Kidney epithelial cell (primary cell): ENCODE results near the gene NRROS. TPM values are rescaled to one million over a fixed set of nuclear protein-coding genes. Genes with fewer than 3 reads are reported as not detected.
A peak's percentile ranks its signal among the peaks of the same experiment; 100 is the strongest.

ENCODE experiments used
- DNase-seq: peaks from one replicate; pipeline ENCODE4 v3.0.0-alpha.2; 2010; ENCODE audit warnings: low read depth
- H3K27me3 ChIP-seq: 2 replicates; pipeline ENCODE4 v1.6.0; 2011; ENCODE audit warnings: low read length; ENCODE audit not compliant: control insufficient read depth, insufficient read depth
- H3K36me3 ChIP-seq: 2 replicates; pipeline ENCODE4 v1.5.1; 2011; ENCODE audit warnings: low read length; ENCODE audit not compliant: control insufficient read depth, insufficient read depth
- H3K4me3 ChIP-seq: 2 replicates; pipeline ENCODE4 v1.5.1; 2011; ENCODE audit warnings: low read depth, mild to moderate bottlenecking, control low read depth, low read length
- CTCF ChIP-seq: IDR thresholded peaks from 2 replicates; pipeline ENCODE4 v1.5.1; 2011; ENCODE audit warnings: mild to moderate bottlenecking, moderate library complexity, low read length, control low read depth, inconsistent platforms; ENCODE audit not compliant: insufficient read depth, poor library complexity, severe bottlenecking
- total RNA-seq: library from RNA; depleted of rRNA; stranded (reverse); fragments of >200 nt; gene quantifications from 2 replicates; pipeline ENCODE4 v1.2.3, GENCODE V29; 2015

The NRROS gene
- total RNA-seq, 1 donor from 2014 or later = 1.8 TPM

GRCh38 chr3:196631682-196632045 lies 7.8 kb upstream of the NRROS start:
- peaks cover 1% of the 10 kb centered on the region for H3K27me3 ChIP-seq
- no peak for TF ChIP-seq CTCF
- no peak for DNase-seq
- peak overlapping the region; percentile 55 for H3K4me3 ChIP-seq
- H3K36me3 ChIP-seq = no peaks in the 10 kb centered on the region

- Histone ChIP-seq H3K27me3 (peaks cover 3% of the 10 kb centered on the region), H3K36me3 (no peaks in the 10 kb centered on the region), H3K4me3 (peak overlapping the region; percentile 55)
- TF ChIP-seq CTCF = peak; percentile 43
- DNase-seq = no peak
Observed at GRCh38 chr3:196632046-196632751, 7.3 kb upstream of the NRROS start.

GRCh38 chr3:196633555-196634151 lies 5.8 kb upstream of the NRROS start:
- no peaks in the 10 kb centered on the region for H3K36me3 ChIP-seq
- no peak for DNase-seq
- peaks cover 5% of the 10 kb centered on the region for H3K27me3 ChIP-seq
- H3K4me3 ChIP-seq = no peak overlapping the region
- no peak for TF ChIP-seq CTCF

GRCh38 chr3:196634224-196634623 lies 5.3 kb upstream of the NRROS start:
- no peak overlapping the region for H3K4me3 ChIP-seq
- H3K36me3 ChIP-seq = no peaks in the 10 kb centered on the region
- peaks cover 5% of the 10 kb centered on the region for H3K27me3 ChIP-seq
- no peak for DNase-seq
- no peak for TF ChIP-seq CTCF

GRCh38 chr3:196634829-196635228 lies 4.7 kb upstream of the NRROS start:
- Histone ChIP-seq H3K36me3 (no peaks in the 10 kb centered on the region), H3K27me3 (peaks cover 7% of the 10 kb centered on the region), H3K4me3 (no peak overlapping the region)
- no peak for DNase-seq
- no peak for TF ChIP-seq CTCF
